Right cardiac atrium (tissue), 5 donors: ENCODE data around the gene PDE8B. TPM values are rescaled to one million over a fixed set of nuclear protein-coding genes. Genes with fewer than 3 reads are reported as not detected.
A peak's percentile ranks its signal among the peaks of the same experiment; 100 is the strongest.
"Not testable (repeated sequence)": the region's sequence is repeated elsewhere in the genome, so short reads cannot be mapped to it uniquely, and the experiment has no call there.

ENCODE experiments used
- ATAC-seq, 2 donors: fragments of 200-7000 bp; cut with Tn5 transposase; one replicate each; pipeline versions ENCODE4 v1.8.0 to v1.9.1; 2020; ENCODE audit warnings: moderate library complexity in 2 of 2, mild to moderate bottlenecking in 1 of 2
- DNase-seq, 3 donors: peaks; one replicate each; pipeline ENCODE4 v3.0.0-alpha.2; 2020
- H3K27ac ChIP-seq: one replicate; pipeline ENCODE4 v1.5.1; 2013; ENCODE audit warnings: mild to moderate bottlenecking, low read length, control low read depth, moderate library complexity
- H3K27me3 ChIP-seq: one replicate; pipeline ENCODE4 v1.6.1; 2013; ENCODE audit not compliant: control insufficient read depth, insufficient read depth
- H3K4me1 ChIP-seq: one replicate; pipeline ENCODE4 v1.6.1; 2013; ENCODE audit warnings: low read length; ENCODE audit not compliant: control insufficient read depth, insufficient read depth
- H3K4me3 ChIP-seq: one replicate; pipeline ENCODE4 v1.5.1; 2013; ENCODE audit warnings: low read length, control low read depth
- H3K9me3 ChIP-seq: one replicate; pipeline ENCODE4 v1.6.1; 2013; ENCODE audit warnings: low read length; ENCODE audit not compliant: control insufficient read depth
- WGBS: extraction: QIAGEN DNeasy Blood & Tissue Kit; methylation state at CpG from one replicate; pipeline ENCODE4 v1.1.7; 2013; 5-methylcytosine and 5-hydroxymethylcytosine counted together
- intact Hi-C, 4 donors: fragments of 100-400 bp; cut with DNase I; formaldehyde crosslinking; loops; one replicate each; pipeline versions ENCODE4 v1.11.0 to v1.14.0; 2022 to 2023
- polyA plus RNA-seq: library from polyadenylated mRNA; stranded (reverse); fragments of 200-250 nt; gene quantifications from one replicate; pipeline ENCODE4 v1.2.3, GENCODE V29; 2013
- total RNA-seq, 4 donors: library from RNA; stranded (reverse); fragmentation: NEBNext Ultra II Directional; extraction: Animal tissue kit (Norgen Biotek cat#: 25700); gene quantifications; one replicate each; pipeline ENCODE4 v1.2.1, GENCODE V29; 2021
- donor health status: healthy with polysubstance abuse.
- donor health status: DM: no; HTN: yes; CAD: no.
- donor health status: DM: no; HTN: no; CAD: no.
- donor health status: DM: no; HTN: yes; CAD: no; lungs with severe emphysema.
- donor health status: DM: yes; HTN: yes; CAD: no.

PDE8B gene
- total and polyA plus RNA-seq, 5 donors, result 15.1 to 71.2 (median 43.8) TPM

GRCh38 chr5:77449981-77450380 is 239.5 kb downstream of the PDE8B start:
- no peaks in the 10 kb centered on the region for H3K4me1 ChIP-seq
- intact Hi-C loops, result no loop called here
- no peaks in the 10 kb centered on the region for H3K27me3 ChIP-seq
- no peak overlapping the region for H3K4me3 ChIP-seq
- no peak overlapping the region for H3K27ac ChIP-seq
- no peaks in the 10 kb centered on the region for H3K9me3 ChIP-seq
- WGBS, result 58% methylated on average over 2 of the region's 2 CpGs
- no peak for ATAC-seq
- no peak for DNase-seq

- intact Hi-C loops, result no loop called here
- ATAC-seq (no peak), DNase-seq (no peak)
- Histone ChIP-seq H3K27me3 (no peaks in the 10 kb centered on the region), H3K4me3 (no peak overlapping the region), H3K27ac (no peak overlapping the region), H3K4me1 (no peaks in the 10 kb centered on the region), H3K9me3 (no peaks in the 10 kb centered on the region)
- whole genome bisulfite sequencing, result 94% methylated on average over 1 of the region's 1 CpG
Measured at GRCh38 chr5:77452351-77452750, 241.9 kb downstream of the PDE8B start.

DNA sequence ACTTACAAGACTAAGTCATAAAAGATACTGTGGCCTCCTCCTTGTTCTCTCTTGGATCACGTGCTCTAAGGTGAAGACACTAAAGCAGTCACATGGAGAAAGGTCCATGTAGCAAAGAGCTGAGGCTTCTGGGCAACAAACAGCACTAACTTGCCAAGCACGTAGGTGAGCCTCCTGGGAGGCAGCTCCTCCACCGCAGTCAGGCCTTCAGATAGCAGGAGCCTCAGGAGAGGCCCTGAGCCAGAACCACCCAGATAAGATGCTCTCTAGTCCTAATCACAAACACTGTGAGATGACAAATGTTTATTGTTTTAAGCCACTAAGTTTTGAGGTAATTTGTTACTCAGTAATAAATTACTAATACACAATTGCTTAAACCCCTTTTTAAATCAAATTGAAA is 243.6 kb downstream of the PDE8B start:
- H3K9me3 ChIP-seq, result no peaks in the 10 kb centered on the region
- H3K4me3 ChIP-seq, result no peak overlapping the region
- intact Hi-C loops, result no loop called here
- no peaks in the 10 kb centered on the region for H3K27me3 ChIP-seq
- no peak for DNase-seq
- H3K27ac ChIP-seq, result no peak overlapping the region
- no peak for ATAC-seq
- WGBS, result 87% methylated on average over 3 of the region's 3 CpGs
- no peaks in the 10 kb centered on the region for H3K4me1 ChIP-seq

- H3K27ac ChIP-seq, result no peak overlapping the region
- DNase-seq (no peak), ATAC-seq (no peak)
- H3K9me3 ChIP-seq, result no peaks in the 10 kb centered on the region
- H3K27me3 ChIP-seq, result no peaks in the 10 kb centered on the region
- WGBS, result 96% methylated on average over 5 of the region's 5 CpGs
- intact Hi-C loops, result no loop called here
- peaks cover 1% of the 10 kb centered on the region for H3K4me1 ChIP-seq
- H3K4me3 ChIP-seq, result no peak overlapping the region
Measured at GRCh38 chr5:77461287-77461686, 250.8 kb downstream of the PDE8B start.

DNA sequence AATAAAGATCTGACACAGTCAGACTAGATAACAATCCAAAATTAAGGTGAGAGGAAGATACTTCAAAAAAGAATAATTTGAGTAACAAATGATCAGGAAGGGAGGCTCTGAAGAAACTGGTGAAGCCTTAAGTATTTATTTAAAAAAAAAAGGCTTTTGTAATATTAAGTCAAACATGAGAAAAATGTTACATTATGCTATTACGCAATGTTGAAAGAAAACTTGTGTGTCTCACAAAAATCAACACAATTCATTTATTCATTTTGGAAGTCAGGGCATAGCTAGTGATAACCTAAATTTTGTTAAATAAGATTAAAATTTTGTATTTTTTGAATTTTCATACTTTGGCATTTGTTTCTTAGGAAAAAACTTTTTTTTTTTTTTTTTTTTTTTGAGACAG is 253.4 kb downstream of the PDE8B start:
- no peaks in the 10 kb centered on the region for H3K27me3 ChIP-seq
- intact Hi-C loops, result no loop called here

GRCh38 chr5:77468875-77469274 is 258.4 kb downstream of the PDE8B start:
- H3K4me3 ChIP-seq, intact Hi-C loops, DNase-seq, ATAC-seq, H3K4me1 ChIP-seq, H3K27me3 ChIP-seq, H3K9me3 ChIP-seq, H3K27ac ChIP-seq: not testable (repeated sequence)
- 95% methylated on average over 3 of the region's 3 CpGs for WGBS

More for the DNA sequence above, 253.4 kb downstream of the PDE8B start:
- H3K9me3 ChIP-seq, result no peaks in the 10 kb centered on the region
- no peak overlapping the region for H3K27ac ChIP-seq
- DNase-seq (no peak), ATAC-seq (no peak)
- H3K4me1 ChIP-seq, result peaks cover 1% of the 10 kb centered on the region
- no peak overlapping the region for H3K4me3 ChIP-seq
- WGBS, result 95% methylated on average over 1 of the region's 1 CpG

DNA sequence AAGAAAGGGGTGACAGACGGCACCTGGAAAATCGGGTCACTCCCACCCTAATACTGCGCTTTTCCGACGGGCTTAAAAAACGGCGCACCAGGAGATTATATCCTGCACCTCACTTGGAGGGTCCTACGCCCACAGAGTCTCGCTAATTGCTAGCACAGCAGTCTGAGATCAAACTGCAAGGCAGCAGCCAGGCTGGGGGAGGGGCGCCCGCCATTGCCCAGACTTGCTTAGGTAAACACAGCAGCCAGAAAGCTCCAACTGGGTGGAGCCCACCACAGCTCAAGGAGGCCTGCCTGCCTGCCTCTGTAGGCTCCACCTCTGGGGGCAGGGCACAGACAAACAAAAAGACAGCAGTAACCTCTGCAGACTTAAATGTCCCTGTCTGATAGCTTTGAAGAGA is 264.6 kb downstream of the PDE8B start:
- intact Hi-C loops, H3K4me3 ChIP-seq, H3K27me3 ChIP-seq, ATAC-seq, H3K4me1 ChIP-seq, H3K9me3 ChIP-seq, H3K27ac ChIP-seq: not testable (repeated sequence)
- peak in 2 of 3 donors; percentile 32 to 38 for DNase-seq
- 94% methylated on average over 11 of the region's 11 CpGs for WGBS

Other genes with a start within 250 kb of the PDE8B start
- 10 to 100 TPM; 11.9 to 14.7 (median 14.6) TPM for gene AGGF1, start 180.3 kb upstream of the PDE8B start, total RNA-seq
- gene AGGF1, start 180.3 kb upstream of the PDE8B start, polyA plus RNA-seq, result 7.6 TPM
- gene ZBED3, start 123.4 kb upstream of the PDE8B start, total RNA-seq, result 10 to 100 TPM; 10.0 to 12.5 (median 10.5) TPM
- 5.7 TPM for gene ZBED3, start 123.4 kb upstream of the PDE8B start, polyA plus RNA-seq